ENCODE results near the gene VPS41. TPM values are rescaled to one million over a fixed set of nuclear protein-coding genes. Genes with fewer than 3 reads are reported as not detected.

The VPS41 gene
- total and polyA plus RNA-seq, 2 donors from 2014 or later = 21.8 to 94.0 TPM

DNA sequence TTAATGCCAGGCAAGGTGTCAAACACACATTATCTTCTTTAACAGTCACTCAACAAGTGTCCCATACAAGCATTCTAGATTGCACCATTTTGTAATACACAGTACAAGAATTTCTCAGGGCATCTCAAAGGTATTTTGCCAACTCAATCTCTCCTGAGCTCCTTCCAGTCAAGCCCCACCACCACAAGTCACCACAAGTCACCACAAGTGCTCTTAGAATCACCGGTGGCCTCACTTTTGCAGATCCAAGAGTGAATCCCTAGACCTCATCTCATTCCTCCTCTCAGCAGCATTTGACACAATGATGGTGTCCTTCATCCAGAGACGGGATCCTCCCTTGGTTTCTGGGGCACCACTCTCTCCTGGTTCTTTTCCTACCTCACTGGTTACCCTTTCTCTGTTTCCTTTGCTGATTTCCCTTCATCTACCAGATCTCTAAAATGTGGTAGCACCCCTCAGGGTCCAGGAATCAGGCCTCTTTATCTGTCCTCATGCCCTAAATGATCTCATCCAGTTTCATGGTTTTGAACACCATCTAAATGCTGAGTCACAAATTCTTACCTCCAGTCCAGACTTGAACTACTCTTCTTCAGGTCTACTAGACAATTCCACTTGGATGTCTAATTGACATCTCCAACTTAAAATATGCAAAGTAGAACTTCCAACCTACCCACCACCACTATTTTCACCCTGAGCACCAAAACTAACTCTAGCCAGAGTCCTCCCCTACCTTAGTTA, 26.9 kb downstream of the VPS41 start:
- no peak for TF ChIP-seq CTCF (IDR thresholded peaks at IDR 0.05; ENCODE audit: borderline replicate concordance, extremely low read depth, insufficient read depth)
- Histone ChIP-seq H3K9me3 (ENCODE audit: control insufficient read depth in 2 of 3, insufficient read depth in 1 of 3, low read length in 3 of 3) (no peaks in the 10 kb centered on the region), H3K9ac (ENCODE audit: low read length in 3 of 3) (no peak overlapping the region), H3K27me3 (ENCODE audit: control insufficient read depth, insufficient read depth, low read length) (no peaks in the 10 kb centered on the region), H3K36me3 (ENCODE audit: control insufficient read depth in 2 of 3, insufficient read depth in 3 of 3, low read length in 3 of 3) (no peaks in the 10 kb centered on the region), H3K4me3 (ENCODE audit: low read length in 3 of 3) (no peak overlapping the region), H3K4me1 (ENCODE audit: control insufficient read depth in 2 of 3, insufficient read depth in 2 of 3, low read depth in 1 of 3, low read length in 3 of 3) (no peaks in the 10 kb centered on the region), H3K27ac (ENCODE audit: low read depth in 2 of 2, low read length in 2 of 2) (no peak overlapping the region)
- intact Hi-C loops (cut with DNase I) = no loop called here
- FAIRE-seq (no peak), DNase-seq (no peak)

- no peak overlapping the region for H3K27ac ChIP-seq (ENCODE audit: low read depth in 2 of 2, low read length in 2 of 2)
- no peaks in the 10 kb centered on the region for H3K4me1 ChIP-seq (ENCODE audit: control insufficient read depth in 2 of 3, insufficient read depth in 2 of 3, low read depth in 1 of 3, low read length in 3 of 3)
- H3K9me3 ChIP-seq (ENCODE audit: control insufficient read depth in 2 of 3, insufficient read depth in 1 of 3, low read length in 3 of 3) = no peaks in the 10 kb centered on the region
- TF ChIP-seq CTCF (IDR thresholded peaks at IDR 0.05; ENCODE audit: borderline replicate concordance, extremely low read depth, insufficient read depth) = no peak
- DNase-seq (no peak), FAIRE-seq (no peak)
- H3K36me3 ChIP-seq (ENCODE audit: control insufficient read depth in 2 of 3, insufficient read depth in 3 of 3, low read length in 3 of 3) = no peaks in the 10 kb centered on the region
- intact Hi-C loops (cut with DNase I) = no loop called here
- H3K9ac ChIP-seq (ENCODE audit: low read length in 3 of 3) = no peak overlapping the region
- no peaks in the 10 kb centered on the region for H3K27me3 ChIP-seq (ENCODE audit: control insufficient read depth, insufficient read depth, low read length)
- H3K4me3 ChIP-seq (ENCODE audit: low read length in 3 of 3) = no peak overlapping the region
Observed at GRCh38 chr7:38881015-38881414, 28.0 kb downstream of the VPS41 start.

DNA sequence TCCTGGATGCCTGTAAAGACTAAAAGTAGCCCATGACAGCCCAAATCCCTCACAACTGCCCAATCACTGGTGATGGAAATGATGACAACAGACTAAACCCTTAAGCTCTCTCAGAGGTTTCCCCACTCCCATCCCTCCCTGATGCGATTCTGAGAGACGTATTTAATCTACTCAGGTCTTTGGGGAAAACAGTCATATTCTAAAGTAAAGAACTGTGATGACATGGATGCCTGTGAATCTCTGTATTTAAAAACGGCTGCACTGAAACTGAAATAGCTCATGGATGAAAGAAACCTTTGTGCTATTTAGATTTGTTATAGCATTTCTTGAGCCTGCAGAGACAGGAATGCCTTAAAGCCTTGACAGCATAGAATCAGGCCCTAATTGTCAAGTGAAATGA, 28.5 kb downstream of the VPS41 start:
- H3K36me3 ChIP-seq (ENCODE audit: control insufficient read depth in 2 of 3, insufficient read depth in 3 of 3, low read length in 3 of 3) = no peaks in the 10 kb centered on the region
- no peak overlapping the region for H3K27ac ChIP-seq (ENCODE audit: low read depth in 2 of 2, low read length in 2 of 2)
- H3K9ac ChIP-seq (ENCODE audit: low read length in 3 of 3) = no peak overlapping the region
- no peaks in the 10 kb centered on the region for H3K4me1 ChIP-seq (ENCODE audit: control insufficient read depth in 2 of 3, insufficient read depth in 2 of 3, low read depth in 1 of 3, low read length in 3 of 3)
- H3K9me3 ChIP-seq (ENCODE audit: control insufficient read depth in 2 of 3, insufficient read depth in 1 of 3, low read length in 3 of 3) = no peaks in the 10 kb centered on the region
- FAIRE-seq (no peak), DNase-seq (no peak)
- no peaks in the 10 kb centered on the region for H3K27me3 ChIP-seq (ENCODE audit: control insufficient read depth, insufficient read depth, low read length)
- TF ChIP-seq CTCF (IDR thresholded peaks at IDR 0.05; ENCODE audit: borderline replicate concordance, extremely low read depth, insufficient read depth) = no peak
- intact Hi-C loops (cut with DNase I) = no loop called here
- H3K4me3 ChIP-seq (ENCODE audit: low read length in 3 of 3) = no peak overlapping the region

GRCh38 chr7:38880035-38880434, 29.0 kb downstream of the VPS41 start:
- Histone ChIP-seq H3K4me1 (ENCODE audit: control insufficient read depth in 2 of 3, insufficient read depth in 2 of 3, low read depth in 1 of 3, low read length in 3 of 3) (no peaks in the 10 kb centered on the region), H3K9ac (ENCODE audit: low read length in 3 of 3) (no peak overlapping the region), H3K27me3 (ENCODE audit: control insufficient read depth, insufficient read depth, low read length) (no peaks in the 10 kb centered on the region), H3K9me3 (ENCODE audit: control insufficient read depth in 2 of 3, insufficient read depth in 1 of 3, low read length in 3 of 3) (no peaks in the 10 kb centered on the region), H3K36me3 (ENCODE audit: control insufficient read depth in 2 of 3, insufficient read depth in 3 of 3, low read length in 3 of 3) (no peaks in the 10 kb centered on the region), H3K27ac (ENCODE audit: low read depth in 2 of 2, low read length in 2 of 2) (no peak overlapping the region), H3K4me3 (ENCODE audit: low read length in 3 of 3) (no peak overlapping the region)
- no peak for TF ChIP-seq CTCF (IDR thresholded peaks at IDR 0.05; ENCODE audit: borderline replicate concordance, extremely low read depth, insufficient read depth)
- DNase-seq (no peak), FAIRE-seq (no peak)
- intact Hi-C loops (cut with DNase I) = no loop called here
